HG03442 (cell line): ENCODE results near the gene ERBB2.
"Not testable (repeated sequence)": the region's sequence is repeated elsewhere in the genome, so short reads cannot be mapped to it uniquely, and the experiment has no call there.

Experiments used
- ATAC-seq: cut with Tn5 transposase; IDR thresholded peaks from one replicate; pipeline ENCODE4 v1.9.1; 2021; ENCODE audit warnings: mild to moderate bottlenecking, moderate library complexity; ENCODE audit not compliant: unreplicated experiment

The ERBB2 gene

DNA sequence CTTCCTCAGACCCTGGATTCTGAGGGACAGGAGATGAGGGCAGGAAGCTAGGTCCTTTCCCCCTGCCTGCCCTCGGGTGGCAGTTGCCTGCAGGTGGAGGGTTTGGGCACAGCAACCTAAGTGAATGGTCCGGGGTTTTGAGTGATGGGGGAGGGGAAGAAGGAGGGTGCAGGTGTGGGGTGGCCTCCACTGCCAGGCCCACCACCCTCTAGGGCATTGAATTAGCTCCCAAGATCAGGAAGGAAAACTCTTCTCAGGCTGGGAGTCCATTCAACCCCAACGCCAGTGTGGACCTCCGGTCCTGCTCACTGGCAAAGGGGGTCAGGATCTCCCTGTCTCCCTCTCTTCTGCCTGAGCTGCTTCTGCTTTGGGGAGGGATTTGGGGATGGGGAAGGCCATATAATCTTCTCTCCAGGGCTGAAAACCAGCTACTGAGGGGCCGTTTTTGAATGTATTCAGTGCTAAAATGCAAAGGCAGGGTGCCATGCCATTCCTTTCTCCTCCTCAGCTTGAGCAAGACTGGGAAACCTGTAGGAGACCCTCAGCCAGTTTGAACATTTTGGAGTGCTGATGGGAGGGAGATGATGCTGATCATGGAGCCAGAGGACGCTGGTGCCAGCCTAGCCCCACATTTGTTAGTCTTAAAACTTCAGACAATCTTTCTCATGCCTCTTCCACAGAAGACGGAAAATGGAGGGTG, 56.7 kb downstream of the ERBB2 start:
- ATAC-seq: no peak

DNA sequence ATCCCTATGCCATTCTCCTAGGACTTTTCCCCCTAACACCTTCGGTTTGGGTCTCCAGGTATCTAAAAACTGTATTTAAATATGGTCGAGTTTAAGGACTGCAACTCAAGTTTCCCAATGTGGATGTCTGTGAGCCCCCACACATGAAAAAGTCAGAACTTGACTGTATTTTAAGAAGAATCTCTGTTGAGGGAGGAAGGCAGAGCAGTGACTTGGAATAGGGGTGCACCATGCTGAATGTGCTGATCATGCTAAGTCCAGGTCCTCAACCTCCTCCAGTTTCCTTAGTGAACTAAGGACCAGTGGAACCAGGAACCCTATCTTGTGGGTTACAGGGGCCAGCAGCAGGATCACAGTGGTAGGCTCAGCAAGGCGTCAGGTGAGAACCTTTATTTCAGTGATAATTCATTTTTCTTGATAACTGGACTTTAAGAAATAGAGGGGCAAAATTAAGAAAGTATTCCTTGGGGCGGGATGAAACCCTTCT, 57.4 kb downstream of the ERBB2 start:
- ATAC-seq: no peak

DNA sequence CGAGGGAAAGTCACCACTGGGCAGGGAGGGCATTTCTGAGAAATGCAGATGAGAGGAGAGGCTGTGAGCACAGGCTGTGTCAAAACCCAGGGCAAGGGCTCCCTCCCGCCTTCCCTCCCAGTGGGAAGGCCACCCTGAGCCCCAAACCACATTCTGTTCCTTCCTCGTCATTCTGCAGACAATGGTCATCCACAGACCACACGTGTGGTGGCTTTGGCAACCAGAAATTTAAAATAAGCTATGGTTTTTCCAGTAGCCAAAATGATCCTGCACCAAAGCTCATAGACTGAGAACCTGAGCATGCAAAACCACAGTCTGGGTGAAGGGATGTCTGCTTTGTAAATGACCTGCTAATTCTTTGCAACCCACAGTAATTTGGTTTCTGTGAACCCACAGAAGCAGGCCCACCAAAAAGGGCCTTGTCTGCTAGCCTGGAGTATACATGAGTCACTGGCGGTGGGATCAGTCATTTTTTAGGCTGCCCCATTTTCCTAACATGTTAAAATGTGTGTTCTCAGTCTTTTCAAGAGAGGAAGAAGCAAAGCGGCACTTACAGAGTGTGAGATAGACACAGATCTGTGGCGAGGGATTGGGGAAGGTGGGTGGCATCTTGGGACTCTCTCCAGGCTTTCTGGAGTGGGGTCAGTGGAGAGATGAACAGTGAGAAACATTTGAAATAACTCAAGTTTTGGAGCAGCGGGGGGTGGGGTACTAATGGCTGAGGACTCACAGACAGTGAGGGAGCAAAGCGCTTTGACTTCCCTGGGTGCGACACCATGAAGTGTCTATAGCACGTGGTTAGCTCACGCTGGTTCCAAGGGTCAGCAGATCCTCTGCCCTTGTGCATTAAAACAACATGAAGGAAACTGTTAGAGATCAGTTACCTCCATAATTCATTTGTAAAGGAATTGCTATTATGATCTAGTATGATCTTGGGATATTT, 58.3 kb downstream of the ERBB2 start:
- ATAC-seq: no peak

DNA sequence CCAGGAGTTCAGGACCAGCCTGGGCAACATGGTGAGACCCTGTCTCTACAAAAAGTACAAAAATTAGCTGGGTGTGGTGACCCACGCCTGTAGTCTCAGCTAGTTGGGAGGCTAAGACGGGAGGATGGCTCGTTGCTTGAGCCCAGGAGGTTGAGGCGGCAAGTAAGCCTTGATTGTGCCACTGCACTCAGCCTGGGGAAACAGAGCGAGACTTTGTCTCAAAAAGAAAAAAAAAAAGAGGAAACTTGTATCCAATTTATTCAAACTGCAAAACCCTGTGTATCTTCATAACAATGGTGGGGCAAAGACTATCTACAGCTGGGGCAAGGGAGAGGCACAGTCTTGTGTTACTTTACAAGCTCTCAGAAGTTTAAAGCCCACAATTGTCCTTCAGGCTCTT, 59.3 kb downstream of the ERBB2 start:
- no peak for ATAC-seq

DNA sequence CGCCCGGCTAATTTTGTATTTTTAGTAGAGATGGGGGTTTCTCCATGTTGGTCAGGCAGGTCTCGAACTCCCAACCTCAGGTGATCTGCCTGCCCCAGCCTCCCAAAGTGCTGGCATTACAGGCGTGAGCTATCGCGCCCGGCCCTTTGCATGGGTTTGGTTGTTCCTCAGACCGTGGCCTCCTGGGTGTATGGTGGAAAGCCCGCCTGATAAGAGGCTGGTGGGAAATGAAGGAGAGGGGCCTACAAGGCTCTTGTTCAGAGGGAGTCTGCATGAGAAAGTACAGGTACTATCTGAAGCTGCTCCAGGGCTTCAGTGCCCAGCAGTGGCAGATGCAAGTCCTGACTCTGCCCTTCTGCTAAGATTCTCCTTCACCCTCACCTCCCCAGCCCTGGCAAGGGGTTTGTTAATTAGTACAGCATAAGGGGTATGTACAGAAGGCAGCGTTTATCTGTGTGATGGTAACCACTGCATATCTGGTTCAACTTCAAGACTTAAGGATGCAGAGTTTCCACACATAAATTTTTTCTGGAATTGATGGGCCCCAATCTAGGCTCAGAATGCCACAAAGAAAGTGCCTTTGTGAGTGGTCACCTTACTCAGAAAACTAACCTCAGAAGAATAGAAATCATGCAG, 62.1 kb downstream of the ERBB2 start:
- no peak for ATAC-seq

DNA sequence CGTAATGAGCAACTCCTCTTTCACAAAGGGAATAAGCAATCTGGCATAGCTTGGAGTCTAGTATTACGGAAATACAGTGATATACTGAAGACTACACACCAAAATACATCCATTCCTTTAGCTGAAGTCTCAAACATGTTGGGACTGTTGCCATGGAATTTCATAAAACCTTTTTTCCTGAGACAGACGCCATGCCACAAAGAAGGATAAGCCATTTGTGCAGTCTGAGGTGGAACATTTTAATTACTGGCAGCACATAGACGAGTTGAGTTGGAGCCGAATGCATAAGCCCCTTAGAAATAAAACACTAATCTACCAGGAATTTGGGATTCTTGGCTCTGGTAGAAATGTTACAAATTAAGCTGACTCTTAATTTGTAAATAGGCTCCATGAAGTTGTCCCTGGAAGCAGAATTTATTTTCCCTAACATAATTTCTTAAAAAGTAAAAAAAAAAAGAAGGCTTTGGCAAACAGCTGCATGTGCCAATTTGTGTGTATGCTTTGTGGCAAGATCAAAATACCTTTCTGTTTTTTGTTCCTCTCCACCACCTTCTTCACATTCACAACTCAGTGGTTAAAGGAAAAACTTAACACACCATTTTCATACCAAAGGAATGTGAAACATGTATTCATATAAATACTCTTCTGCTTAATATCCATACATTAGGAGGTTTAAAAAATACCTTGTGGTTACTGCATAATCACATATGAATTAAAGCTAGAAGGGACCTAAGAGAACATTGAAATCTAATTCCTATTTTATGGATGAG, 63.4 kb downstream of the ERBB2 start:
- no peak for ATAC-seq

DNA sequence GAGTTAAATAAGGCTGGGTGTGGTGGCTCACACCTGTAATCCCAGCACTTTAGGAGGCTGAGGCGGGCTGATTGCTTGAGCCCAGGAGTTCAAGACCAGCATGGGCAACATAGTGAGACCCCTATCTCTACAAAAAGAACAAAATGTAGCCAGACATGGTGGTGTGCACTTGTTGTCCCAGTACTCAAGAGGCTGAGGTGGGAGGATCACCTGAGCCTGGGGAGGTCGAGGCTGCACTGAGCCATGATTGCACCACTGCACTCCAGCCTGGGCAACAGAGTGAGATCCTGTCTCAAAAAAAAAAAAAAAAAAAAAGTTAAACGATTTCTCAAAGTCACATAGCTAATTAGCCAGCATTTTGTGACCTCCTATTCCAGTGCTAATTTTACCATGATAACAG, 64.3 kb downstream of the ERBB2 start:
- not testable (repeated sequence) for ATAC-seq

DNA sequence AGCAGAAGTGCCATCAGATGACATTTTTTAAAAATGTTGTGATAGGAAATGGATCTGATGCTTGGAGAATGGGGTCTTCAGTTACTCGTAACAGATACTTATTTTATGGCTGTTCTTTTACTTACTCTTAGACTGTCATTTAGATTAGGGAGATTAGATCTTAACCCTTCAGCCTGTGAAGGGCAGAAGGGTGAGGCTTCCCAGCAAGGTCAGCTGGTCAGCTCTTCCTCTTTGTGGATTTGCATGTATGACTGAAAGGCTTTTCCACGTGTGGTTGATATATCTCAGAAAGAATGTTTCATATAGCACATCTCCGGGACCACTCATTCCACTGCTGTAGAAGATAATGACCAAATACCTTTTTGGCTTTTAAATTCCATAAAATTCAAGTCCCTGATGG, 65.3 kb downstream of the ERBB2 start:
- ATAC-seq: no peak

DNA sequence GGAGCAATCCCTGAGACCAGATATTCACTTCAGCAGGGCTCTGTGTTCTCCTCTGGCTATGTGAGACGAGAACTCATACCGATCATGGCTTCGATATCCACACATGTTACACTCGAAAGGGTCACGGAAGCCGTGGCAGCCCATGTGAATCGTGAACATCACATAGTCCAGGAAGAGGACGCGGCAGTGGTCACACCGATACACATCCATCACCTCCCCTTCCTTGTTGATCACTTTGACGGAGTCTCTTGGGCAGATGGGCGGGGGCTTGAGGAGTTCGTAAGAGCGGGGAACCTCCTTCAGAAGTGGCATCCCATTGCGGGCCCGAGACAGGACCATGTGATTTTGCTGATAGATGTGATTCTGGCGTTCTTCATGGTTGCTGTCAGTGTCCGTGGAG, 65.9 kb downstream of the ERBB2 start:
- no peak for ATAC-seq

DNA sequence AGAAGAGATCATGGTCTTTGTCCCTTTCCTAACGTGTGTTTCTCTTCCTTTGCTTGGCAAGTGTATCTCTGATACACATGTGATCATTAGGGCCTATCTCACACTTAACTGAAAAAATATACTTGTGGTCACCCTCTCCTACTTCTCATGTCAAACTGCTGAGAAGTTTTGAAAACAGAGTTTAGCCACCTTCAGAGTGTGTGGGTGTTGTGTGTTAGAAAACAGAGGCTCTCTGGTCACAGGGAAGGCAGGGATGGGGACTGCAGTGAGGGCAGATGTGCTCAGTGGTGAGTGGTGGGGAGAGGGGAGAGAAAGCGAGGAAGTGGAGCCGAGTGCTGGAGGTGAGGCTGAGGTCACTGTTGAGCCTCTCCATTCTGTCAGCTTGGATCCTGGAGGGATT, 67.3 kb downstream of the ERBB2 start:
- ATAC-seq: no peak

DNA sequence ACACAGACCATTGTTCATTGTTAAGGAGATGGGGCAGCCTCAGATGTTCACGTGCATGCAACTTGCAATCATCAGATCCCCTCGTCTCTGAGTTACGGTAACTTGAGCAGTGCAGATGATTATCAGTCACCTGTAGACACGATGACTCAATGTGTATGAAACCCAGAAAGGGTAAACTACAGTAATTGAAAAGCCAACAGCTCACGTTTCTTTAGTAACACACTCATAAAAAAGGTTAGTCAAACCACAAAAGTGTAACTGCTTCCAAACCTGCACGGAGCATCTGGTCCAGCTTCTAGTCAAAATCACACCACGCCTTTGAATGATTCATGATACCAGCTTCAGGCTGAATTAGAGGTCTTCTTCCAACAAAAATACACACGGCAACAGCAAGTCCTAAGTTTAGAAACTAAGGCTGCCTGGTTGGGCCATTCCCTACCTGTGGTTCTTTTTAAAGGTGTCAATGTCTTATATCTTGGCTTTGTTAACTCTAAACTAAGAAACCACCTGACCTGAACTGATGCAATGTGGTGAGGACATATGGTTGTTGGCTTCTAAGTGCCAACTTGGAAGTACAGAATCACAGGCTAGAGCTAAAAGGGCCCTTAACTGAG, 70.2 kb downstream of the ERBB2 start:
- peak; percentile 51 for ATAC-seq

DNA sequence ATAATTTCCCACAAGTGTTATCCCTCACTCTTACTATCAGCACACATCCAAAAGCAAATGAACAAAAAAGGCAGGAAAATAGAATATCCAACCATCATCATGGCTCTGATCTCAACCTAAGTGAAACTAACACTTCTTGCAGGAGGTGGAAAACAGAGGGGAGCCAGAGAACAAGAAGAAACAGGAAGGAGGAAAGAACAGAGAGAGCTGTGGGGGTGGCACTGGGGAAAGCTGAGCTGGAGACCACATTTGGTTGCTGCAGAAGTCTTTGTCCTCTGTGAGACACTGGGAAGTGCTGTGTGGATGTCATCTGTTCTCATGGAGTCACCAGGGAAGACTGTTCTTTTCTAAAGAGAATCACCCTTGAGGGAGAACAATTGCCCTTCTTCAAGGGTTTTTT, 72.6 kb downstream of the ERBB2 start:
- no peak for ATAC-seq

DNA sequence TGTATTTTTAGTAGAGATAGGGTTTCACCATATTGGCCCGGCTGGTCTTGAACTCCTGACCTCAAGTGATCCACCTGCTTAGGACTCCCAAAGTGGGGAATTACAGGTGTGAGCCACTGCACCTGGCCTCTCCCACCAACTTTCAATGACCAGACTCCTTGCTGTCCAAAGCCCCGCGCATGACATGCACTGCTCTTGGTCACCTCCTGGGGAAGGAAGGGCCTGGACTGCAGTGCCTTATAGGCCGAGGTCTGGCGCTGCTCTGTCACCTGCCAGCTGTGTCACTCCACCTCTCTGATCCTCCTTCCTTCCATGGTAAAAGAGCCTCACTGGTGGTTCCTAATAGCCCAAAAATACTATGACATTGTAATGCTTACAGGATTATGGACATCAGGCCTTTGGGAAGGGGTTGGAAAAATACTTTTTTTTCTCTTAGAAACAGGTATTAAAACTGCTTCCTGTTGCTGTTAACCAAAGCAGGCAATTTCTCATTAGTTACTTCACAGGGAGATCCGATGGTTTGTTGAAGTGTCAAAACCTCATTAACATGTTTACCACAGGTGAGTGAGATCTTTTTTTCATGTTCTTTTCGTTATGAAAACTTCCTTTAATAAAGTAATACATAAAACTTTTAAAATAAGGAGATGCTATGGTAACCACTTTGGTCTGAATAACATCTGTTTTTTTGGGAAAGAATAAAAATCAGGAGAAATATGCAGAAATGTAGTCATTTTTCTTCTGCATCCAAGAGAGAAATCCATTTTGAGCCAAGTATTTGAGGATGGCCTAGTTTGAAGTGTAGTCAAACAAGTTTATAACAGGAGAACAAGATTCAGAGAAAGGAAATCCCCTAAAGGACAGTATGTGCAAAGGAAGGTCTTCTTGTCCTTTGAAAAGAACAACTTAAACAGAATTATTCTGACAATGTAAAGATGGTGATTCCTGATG, 73.4 kb downstream of the ERBB2 start:
- no peak for ATAC-seq

DNA sequence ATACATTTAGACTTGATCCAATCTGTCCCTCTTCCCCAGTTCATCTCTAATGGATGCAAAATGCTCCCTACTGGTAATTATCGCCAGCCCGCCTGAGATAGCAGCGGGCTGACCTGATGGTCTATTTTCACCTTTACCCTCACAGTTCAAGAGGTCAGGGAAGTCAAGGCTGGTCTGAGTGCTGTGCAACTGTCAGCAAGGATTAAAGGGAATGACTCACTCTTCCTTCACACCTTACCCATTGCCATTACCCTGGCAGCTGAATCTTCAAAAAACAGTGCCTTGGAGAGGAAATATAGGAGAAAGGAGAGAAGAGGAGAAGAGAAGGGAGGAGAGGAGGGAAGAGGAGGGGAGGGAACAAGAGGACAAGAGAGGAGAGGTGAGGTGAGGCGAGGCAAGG, 74.2 kb downstream of the ERBB2 start:
- no peak for ATAC-seq

DNA sequence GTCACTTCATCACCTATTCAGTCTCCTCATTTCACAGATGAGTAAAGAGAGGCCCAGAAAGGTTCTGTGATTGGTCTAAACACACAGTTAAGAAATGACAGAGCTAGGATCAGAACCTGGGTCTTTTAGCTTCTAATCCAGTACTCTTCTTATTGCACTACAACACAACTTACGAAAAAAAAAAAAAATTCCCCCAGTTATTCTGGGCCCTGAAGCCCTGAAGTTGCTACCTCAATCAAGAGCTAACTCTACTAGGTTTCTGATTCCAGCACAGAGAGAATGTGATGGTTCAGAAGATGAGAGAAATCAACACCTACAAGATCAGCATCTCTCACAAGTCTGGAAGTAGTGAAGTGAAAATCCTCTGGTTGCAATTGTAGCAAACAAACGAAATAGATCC, 75.2 kb downstream of the ERBB2 start:
- no peak for ATAC-seq

DNA sequence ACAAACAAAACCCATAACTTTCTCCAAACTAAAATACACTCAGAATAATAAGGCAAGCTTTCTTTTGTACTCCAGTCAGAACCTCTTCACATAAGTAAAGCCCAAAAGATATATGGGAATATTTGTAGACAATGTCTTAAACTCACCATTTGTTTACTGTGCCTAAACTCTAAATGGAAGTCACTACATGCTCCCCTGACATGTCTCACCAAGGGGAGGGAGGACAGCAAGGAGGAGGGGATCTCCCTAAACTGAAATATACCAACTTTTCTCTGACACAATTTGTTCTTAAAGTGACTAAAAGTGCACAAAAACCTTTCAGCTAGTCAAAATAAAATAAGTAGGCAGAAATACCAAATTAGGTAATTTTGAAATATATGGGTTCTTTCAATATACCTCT, 76.4 kb downstream of the ERBB2 start:
- no peak for ATAC-seq

DNA sequence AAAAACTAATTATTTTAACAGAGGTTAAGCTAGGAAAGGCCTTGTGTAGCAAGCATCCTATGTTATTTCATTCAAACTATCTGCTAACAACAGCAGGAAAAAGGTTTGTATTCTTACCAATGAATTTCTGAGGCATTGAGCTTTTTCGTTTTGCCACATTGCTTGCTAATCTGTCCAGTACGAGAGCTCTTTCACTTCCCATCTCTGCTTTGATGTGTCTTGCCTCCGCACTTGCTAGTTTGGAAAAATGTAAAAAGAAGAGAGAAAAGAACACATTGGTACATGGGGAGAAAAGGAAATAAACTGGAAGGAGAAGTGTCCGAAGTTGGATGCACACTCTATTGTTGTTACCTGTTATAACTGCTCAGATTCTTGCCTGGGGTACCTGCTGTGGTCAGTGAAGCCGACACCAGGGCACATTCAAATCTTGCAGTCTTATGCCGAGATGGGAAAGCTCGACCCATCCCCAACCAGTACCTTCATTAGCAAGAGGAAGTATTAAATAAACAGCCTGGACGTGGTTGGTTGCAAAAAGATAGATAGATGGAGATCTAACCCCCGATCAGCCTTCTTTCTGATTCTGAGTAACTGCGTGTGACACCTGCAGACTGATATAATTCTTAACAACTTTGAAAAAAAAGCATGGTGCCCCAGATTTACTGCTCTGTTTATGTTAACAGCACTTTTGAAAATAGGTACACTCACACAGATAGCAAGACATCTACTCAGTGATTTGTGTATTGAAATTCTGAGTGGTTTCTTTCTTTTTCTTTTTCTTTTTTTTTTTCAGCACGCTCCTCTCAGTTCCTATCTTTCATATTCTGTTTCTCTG, 77.9 kb downstream of the ERBB2 start:
- ATAC-seq: peak; percentile 40
